Endometrium (tissue), 2 donors: ENCODE data around the gene MYO9A.

Experiments used
- FAIRE-seq: peaks from 2 replicates; lab custom pipeline; 2012; peaks lifted over from hg19 to GRCh38; lab: Jason Lieb, UNC
- donor health status: control.
- donor health status: control.

The MYO9A gene

GRCh38 chr15:71781965-71782265, 336.0 kb downstream of the MYO9A start:
- FAIRE-seq = no peak

- FAIRE-seq = no peak
Observed at GRCh38 chr15:71781179-71781964, 336.6 kb downstream of the MYO9A start.

GRCh38 chr15:71780115-71780976, 337.6 kb downstream of the MYO9A start:
- FAIRE-seq = no peak

- FAIRE-seq = no peak
Observed at GRCh38 chr15:71779073-71779797, 338.7 kb downstream of the MYO9A start.

GRCh38 chr15:71777216-71777943, 340.6 kb downstream of the MYO9A start:
- no peak for FAIRE-seq

- FAIRE-seq = no peak
Observed at GRCh38 chr15:71776304-71776703, 341.6 kb downstream of the MYO9A start.

GRCh38 chr15:71775856-71776255, 342.1 kb downstream of the MYO9A start:
- no peak for FAIRE-seq

- FAIRE-seq = no peak
Observed at GRCh38 chr15:71773206-71773859, 344.6 kb downstream of the MYO9A start.
